Measurements from ENCODE around the gene GARNL3.

The GARNL3 gene

DNA sequence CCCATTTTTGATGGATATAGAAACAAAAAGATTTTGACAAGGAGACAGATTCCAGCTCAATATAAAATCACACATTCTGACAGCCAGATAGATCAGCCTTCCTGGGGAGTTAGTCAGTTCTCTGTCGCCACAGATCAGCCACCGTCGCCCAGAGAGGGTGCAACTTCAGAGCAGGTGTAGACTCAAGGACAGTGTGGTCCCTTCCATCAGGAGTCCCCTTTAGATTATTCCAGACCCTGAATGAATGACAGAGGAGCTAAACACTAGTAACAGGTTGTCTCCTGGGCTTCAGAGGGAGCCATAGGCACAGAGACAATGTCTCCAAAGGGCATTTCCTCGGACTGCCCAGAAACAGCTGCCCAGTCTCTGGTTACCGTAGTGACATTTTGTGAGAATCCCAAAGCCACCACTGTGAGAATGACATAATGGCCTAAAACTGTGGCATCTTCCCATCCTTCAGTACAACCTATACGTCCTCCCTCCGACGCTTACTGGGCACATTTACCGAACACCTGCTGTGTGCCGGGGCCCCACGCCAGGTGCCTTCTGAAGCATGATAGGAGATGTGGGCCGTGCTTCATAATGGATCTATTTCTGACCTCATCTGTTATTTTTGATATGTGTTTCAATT lies 85.0 kb downstream of the GARNL3 start:
- no peak for DNase-seq (ENCODE audit: low read depth)

DNA sequence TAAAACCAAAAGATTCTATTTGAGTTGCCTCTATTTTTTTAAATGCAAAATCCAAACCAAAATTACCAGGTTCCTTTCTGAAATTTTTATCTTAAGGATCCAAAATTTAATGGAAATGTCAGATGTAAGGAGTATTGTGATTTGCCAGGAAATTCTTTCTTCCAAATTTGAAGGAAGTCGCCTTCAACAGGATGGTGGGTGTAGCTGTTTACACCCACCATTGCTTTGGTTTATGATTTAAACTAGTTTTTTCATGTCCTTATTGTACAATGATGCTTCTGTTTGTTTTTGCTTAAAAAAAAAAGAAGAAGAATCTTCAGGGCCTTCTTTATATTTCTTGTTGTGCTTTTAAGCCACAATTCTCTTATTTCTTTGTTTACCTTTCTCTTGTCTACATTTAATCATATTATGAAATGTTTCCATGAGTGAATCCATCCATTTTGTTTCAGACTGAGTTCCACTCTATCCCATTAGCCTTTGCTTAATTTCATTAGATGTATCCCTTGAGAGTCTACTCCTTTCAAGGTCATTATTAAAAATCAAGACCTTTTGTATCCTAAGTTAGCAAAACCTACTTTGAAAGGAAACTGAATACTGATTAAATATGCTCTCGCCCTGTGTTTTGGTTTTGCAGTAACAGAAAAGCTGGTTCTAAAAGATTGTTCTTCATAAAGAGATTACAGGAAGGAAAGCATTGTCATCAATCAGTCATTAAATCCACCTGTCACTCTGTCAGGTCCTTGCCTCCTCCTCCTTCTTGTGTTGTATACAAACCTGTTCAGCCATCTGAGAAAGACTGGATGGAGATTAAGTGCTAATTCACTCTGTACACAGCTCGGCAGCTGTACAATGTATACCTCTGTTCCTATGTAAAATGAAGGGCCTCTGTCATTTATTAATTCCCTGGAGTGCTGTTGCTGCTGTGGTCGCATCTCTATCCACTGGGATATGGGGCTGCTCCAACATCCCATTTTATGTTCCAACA lies 86.9 kb downstream of the GARNL3 start:
- DNase-seq (ENCODE audit: low read depth), result no peak

DNA sequence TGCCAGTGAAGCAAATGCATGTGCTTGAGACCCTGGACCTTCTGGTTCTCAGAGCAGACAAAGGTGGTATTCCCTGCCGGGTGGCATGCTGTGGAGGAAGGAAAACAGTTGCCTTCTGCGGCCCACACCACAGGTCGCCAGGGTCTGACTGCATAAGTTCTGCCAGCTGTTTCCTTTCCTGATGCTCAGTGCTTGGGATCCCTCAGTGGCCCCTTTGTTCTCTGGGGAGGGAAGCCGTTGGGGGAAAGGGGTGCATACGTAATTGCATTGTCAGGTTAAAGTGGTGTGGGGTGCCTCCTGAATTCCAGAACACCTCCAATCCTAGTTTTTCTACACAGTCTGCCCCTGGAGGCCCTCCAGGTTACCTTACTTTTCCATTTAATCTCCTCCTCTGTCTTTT lies 89.3 kb downstream of the GARNL3 start:
- DNase-seq (ENCODE audit: low read depth), result no peak

DNA sequence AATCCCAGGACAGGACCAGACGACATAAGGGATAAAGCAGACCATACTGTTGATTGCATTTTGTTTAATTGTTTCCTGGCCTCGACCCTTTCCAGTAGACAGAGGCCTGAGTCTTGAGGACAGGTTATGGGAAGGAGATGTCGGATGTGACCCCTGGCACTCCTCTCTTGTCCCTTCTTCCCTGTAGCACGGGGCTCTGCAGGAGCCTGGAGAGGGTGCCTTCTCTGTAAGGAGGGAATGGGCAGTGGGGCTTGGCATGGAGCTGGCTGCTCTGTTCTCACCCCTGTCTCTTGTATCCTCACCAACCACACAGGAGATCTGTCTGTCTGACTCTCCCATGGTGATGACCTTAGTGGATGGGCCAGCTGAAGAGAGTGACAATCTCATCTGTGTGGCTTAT lies 92.3 kb downstream of the GARNL3 start:
- DNase-seq (ENCODE audit: low read depth), result no peak

DNA sequence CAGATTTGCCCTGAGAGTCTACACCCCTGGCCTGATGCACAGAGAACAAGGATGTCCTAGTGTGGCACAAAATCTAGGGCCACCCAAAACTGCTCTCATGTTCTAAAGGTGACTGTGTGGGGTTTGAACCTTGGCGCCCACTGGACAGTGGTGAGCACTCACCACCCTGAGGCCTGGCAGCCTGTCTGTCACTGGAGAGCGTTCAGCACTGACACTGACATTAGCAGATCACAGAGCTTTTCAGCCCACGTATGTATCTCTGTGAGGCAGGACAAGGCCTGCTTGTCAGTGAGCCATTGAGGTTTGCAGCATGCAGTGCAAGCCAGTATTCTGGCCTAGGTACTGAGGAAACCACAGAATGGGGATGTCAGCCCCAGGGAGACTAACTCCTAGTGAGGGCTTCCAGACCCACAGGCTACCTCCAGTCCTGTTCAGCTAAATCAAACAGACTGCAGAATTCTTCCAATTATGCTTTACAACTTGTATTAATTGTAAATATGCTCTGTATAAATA lies 93.5 kb downstream of the GARNL3 start:
- no peak for DNase-seq (ENCODE audit: low read depth)

DNA sequence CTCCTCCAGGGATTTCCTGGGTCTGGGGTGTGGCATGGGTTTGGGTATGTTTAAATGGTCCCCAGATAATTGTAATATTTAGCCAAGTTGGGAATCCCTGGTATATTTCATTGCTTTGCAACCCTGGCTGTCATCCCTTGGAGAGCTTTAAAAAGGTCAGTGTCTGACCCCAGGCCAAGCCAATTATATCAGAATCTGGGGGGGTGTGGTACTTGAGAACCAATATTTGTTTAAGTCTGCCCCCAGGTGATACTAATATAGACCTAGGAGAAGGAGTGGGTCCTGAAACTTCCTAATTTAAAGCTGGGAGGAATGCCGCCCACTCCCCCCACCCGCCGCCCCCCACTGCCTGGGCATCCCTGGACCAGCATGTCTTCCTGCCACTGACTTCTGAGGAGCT lies 94.2 kb downstream of the GARNL3 start:
- no peak for DNase-seq (ENCODE audit: low read depth)

DNA sequence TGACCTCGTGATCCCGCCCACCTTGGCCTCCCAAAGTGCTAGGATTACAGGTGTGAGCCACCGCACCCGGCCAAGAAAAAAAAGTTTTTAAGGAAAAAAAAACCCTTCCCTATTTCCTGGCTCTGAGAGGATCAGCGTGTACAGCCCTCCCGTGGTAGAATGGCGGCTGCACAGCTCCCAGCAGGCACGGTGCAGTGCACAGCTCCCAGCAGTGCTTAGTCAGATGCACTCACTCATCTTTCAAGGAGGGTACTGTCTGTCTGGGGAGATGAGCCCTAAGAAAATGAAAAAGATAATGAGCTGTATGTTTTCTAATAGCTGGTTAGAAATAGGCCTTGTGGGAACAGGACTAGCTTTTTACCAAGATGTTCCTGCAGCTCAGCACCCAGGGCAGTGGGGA lies 95.7 kb downstream of the GARNL3 start:
- DNase-seq (ENCODE audit: low read depth), result no peak

DNA sequence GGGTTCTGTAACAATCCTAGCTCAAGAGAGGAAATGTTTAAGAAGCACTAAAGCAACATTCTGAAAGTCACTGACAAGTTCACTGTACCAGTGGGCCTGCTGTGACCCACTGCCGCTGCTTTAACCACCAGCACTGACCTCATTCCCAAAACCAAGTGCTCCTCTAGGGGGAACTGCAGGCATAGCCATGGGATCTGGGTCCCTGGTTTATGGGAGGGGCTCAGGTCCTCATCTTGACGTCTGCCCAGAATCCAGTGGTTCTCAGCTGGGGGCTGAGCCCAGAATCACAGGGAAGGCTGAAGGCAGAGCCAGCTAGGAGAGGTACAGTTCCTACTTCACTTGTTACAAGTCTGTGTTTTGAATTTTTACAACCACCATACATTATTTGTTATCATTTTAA lies 96.3 kb downstream of the GARNL3 start:
- DNase-seq (ENCODE audit: low read depth), result no peak

DNA sequence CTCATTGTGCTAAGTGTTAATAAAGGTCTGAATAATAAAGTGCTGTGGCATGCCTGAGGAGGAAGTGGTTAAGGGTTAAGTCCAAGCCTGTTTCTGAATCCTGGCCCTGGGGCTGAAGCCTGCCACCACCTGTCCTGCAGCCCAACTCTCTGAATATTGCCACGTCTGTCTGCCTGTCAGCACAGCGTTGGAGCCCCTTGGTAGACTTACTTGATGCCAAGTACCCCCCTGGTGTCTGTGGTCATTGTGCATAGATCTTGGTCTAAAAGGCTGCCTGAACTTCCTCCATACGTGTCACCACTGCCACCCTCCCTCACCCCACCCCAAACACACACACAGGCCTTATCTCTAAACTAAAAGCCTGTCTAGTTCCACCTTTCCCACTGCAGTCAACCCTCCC lies 97.0 kb downstream of the GARNL3 start:
- DNase-seq (ENCODE audit: low read depth), result no peak

DNA sequence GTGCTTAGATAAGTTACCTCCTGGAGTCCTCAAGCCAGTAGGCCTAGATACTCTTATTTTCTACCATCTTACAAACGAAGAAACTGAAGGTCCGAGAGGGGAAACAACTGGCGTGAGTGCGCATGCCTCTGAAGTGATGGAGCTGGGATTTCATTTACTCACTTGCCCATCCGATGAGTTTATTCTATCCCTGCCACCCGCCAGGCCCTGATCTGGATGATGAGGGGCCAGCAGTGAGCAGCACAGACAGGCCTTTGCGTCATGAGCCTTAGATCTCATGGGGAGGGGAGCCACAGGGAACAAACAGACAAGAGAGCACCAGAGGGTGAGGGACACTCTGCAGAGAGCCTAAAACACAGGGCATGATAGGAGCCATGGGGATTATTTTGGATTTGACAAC lies 98.3 kb downstream of the GARNL3 start:
- DNase-seq (ENCODE audit: low read depth), result no peak

DNA sequence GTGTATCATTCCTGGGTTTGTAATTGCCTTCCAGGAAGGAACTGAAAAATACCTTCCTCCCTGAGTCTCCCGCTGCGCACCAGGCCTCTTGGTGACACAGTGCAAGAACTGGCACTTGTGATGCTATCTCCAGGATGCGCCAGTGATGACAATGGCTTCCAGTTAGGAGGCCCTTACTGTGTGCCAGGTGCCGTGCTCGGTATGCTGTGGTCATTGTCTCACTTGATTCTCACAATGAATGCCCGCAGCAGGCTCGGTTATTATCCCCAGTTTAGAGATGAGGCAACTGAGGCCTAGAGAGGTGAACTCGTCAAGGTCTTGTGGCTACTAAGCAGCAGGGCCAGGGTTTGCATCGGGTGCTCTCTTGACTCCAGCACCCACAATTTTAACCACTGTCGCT lies 100.9 kb downstream of the GARNL3 start:
- DNase-seq (ENCODE audit: low read depth), result no peak

DNA sequence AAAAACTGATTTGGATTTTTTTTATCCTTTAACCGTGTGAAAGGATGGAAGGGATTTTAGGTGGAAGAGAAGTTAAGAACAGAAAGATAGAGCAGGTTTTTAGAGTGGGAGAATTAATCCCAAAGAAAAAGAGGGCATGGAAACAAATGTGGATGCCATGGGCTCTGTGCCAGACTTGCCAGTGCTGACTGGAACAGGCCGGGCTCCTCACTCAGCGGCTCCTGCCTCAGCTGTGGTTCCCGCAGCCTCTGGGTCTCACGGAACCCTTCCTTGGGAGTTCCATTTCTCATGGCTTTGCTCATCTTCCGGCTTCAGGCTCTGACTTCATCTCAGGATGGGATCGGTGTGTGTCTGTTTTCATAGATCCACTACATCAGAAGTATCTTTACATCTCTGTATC lies 102.0 kb downstream of the GARNL3 start:
- no peak for DNase-seq (ENCODE audit: low read depth)

DNA sequence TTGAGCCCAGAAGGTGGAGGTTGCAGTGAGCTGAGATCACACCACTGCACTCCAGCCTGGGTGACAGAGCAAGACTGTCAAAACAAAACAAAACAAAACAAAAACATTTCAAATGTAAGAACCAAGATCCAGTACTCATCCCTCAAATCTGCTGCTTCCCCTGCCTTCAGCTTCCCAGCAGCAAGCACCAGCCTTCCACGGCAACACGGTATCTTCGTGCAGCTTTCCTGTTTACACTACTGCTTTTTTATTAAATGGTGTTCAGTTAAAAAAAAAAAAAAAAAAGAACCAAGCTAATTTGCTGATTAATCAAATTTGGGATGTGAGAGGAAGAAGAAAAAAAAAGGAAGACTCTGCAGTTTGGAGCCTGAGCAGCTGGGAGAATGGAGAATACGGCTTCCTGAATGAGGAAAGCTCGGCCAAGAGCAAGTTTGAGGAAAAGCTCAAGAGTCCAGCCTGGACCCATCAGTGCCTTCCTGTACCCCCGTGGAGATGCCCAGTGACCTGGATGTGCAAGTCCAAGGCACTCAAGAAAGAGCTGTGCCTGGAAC lies 104.4 kb downstream of the GARNL3 start:
- no peak for DNase-seq (ENCODE audit: low read depth)

DNA sequence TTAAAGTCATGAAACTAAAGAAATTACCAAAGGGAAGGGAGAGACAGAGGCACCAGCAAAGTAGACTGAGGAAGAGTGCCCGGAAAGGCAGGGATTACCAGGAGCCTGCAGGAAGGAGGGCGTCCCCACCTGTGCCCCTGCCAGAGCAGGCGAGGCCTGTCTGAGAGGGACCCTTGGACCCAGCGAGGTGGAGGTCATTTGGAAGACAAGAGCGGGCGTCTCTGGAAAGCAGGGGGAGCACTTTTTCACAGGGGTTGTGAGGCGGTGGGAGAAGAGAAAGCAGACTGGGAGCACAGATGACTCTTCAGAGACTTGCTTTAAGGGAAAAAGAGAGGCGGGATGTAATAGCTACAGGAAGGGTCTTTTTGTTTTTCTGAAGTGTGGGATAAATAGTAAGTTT lies 104.9 kb downstream of the GARNL3 start:
- no peak for DNase-seq (ENCODE audit: low read depth)

DNA sequence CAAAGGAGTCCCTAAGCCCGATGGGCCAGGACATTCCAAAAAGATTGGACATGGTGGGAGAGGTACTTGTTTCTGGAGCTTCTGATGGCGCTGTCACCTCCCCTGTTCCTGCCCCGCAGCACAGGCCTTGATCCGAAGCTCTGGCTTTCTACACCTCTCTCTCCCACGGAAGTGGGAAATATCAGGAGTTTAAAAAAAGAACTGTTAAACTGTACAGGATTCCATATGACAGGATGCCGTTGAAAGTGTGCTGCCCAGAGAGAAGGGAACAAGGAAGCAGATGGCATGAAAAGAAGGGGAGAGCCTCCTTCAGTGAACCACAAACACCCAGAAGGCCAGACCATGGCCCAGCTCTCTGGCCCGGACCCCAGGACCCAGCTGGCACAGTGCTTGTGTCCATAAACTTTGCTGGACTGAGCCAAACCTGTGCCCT lies 105.6 kb downstream of the GARNL3 start:
- DNase-seq (ENCODE audit: low read depth), result no peak

DNA sequence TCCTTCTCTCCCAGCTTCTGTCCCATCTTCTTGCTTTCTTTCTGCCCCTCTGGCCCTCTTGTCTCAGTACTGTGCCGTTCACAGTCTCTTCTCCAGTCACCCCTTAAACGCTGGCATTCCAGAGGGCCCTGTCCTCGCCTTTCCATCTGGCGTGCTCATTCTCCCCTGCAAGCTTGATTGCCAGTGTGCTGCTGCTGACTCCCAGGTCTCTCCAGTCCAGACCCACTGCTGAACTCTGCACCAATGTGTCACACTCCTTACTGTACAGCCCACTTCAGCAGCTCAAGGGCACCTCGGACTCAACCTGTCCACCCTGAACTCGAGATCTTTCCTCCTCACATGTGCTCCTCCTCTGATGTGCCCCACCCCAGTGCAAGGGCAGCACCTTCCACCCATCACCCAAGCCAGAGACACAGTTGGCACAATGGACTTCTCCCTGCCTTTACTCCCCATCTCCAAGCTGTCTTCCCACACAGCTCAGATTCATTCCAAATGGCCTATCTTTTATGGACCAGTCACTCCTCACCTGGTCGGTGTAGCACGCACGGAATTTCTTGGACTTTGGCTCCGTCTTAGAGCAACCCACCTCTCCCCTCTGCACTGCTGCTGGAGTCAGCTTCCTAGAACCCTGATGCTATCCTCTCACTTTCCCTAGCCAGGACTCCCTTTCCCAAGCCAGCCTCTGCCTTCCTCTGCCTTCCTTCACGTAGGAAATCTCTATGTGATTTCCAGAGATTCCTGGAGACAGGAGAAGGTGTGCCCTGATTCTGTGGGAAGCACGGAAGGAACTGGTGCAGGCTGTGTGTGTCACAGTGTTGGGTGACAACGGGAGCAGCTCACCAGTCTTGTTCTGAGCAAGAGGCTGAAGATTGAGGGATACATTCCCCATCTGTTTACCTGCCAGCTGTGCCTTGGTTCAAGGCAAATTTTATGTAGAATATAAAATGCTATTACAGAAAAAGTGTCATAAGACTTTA lies 106.4 kb downstream of the GARNL3 start:
- no peak for DNase-seq (ENCODE audit: low read depth)

DNA sequence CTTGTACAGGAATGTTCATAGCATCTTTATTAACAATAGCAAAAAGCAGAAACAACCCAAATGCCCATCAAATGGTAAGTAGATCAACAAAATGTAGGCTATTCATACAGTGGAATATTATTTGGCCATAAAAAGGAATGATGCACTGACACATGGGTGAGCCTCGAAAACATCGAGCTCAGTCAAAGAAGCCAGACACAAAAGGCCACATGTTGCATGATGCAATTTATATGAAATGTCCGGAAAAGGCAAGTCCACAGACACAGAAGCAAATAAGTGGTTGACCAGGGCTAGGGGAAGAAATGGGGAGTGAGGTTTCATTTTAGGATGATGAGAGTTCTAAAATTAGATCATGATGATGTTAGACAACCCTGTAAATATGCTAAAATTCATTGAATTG lies 115.9 kb downstream of the GARNL3 start:
- DNase-seq (ENCODE audit: low read depth), result no peak

DNA sequence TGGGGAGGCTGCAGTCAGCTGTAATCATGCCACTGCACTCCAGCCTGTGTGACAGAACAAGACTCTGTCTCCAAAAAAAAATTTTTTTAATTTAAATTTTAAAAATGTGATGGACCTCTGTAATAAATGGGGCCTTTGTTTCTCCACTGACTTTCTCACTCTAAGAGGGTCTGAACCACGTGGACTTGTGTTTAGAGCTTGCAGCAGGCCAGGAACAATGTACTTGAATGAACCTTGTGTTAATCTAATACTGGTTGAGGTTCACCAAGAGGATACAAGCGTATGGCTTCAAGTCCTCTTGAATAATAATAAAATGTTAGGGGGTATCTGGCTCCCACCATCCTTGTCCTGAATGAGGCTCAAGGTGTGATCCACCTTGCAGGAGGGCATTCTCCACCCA lies 118.0 kb downstream of the GARNL3 start:
- no peak for DNase-seq (ENCODE audit: low read depth)

DNA sequence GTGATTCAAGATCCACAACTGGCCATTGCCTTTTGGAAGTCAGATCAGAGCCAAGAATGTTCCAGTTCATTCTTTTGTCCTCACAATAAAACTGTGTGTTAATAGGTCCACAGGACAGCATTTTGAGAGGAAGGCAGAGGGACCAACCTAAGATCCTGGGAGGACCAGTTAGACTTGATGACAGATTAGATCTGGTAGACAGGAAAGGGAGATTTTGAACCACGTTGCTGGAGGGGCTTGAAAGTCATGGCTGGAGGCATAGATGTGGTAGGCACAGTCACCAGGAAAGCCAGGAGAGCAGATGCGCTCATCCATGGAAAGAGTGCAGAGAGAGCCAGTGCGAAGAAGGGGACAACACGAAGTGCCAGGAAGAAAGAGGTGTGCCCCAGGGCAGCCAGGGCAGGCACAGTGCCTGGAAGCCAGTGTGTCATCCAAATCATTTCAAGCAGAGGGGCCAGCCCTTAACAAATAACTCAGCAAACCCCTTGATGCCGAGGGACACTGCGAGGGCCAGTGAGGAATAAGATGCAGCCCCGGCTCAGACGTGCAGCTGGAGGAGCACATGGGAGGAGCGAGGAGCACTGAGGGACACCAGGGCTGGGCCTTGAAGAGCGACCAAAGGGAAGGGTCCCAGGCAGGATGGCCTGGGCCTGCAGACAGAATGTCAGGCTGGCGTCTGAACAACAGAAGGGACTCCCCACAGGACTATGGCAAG lies 119.6 kb downstream of the GARNL3 start:
- DNase-seq (ENCODE audit: low read depth), result no peak

DNA sequence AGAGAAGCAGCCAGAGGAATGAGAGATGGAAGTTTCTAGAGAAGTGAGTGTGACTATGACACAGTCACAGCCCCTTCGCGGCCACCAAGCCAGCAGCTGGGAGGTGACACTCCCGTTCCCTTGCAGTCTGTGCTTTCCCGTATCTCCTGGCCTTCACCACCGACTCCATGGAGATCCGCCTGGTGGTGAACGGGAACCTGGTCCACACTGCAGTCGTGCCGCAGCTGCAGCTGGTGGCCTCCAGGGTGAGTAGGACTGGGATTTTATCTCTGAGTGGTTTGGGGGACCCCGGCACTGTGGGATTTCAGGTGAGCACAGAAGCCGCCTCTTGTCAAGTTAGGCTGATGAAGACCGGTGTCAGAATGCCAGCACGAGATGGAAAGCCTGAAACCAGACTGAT lies 120.3 kb downstream of the GARNL3 start:
- DNase-seq (ENCODE audit: low read depth), result no peak

DNA sequence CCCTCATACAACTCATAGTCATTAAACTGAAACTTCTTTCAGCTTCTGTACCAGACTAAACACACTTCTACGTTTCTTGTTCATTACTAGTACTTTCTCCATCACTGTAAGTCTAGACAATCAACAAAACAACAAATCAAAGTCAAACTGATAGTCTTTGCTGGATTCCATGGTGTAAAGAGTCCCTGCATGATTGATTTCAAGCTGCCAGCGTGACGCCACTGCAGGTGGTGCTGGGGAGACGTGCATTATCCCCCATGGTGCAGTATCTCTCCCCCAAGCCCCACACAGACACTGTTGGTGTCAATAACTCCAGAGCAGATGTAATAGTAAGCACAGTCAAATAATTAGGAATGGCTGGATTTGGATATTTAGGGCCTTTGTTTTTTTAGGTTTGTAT lies 121.7 kb downstream of the GARNL3 start:
- DNase-seq (ENCODE audit: low read depth), result no peak

All from GM04504 (cell line).